Endothelial cell of umbilical vein (primary cell): ENCODE measurements around the gene NCBP1.

ENCODE experiments used
- JUN ChIP-seq: IDR thresholded peaks from 2 replicates; pipeline ENCODE4 v1.6.1; 2011; ENCODE audit warnings: borderline replicate concordance, low read depth; ENCODE audit not compliant: insufficient read length, insufficient read depth
- POLR2A ChIP-seq: IDR thresholded peaks from 2 replicates; pipeline ENCODE4 v1.6.1; 2012; ENCODE audit warnings: low read depth, mild to moderate bottlenecking, control low read depth, low read length
- TF ChIP-seq, protein P1 (sequence below), 2 donors: IDR thresholded peaks; 1 replicate in 1 of 2; 2 replicates in 1 of 2; pipeline ENCODE4 v1.5.1; 2011; ENCODE audit warnings: low read length in 2 of 2, mild to moderate bottlenecking in 2 of 2, moderate library complexity in 2 of 2, control low read depth in 1 of 2, inconsistent platforms in 1 of 2, low read depth in 1 of 2; ENCODE audit not compliant: insufficient read depth in 1 of 2; ENCODE audit errors: extremely low read depth in 1 of 2

DNA sequence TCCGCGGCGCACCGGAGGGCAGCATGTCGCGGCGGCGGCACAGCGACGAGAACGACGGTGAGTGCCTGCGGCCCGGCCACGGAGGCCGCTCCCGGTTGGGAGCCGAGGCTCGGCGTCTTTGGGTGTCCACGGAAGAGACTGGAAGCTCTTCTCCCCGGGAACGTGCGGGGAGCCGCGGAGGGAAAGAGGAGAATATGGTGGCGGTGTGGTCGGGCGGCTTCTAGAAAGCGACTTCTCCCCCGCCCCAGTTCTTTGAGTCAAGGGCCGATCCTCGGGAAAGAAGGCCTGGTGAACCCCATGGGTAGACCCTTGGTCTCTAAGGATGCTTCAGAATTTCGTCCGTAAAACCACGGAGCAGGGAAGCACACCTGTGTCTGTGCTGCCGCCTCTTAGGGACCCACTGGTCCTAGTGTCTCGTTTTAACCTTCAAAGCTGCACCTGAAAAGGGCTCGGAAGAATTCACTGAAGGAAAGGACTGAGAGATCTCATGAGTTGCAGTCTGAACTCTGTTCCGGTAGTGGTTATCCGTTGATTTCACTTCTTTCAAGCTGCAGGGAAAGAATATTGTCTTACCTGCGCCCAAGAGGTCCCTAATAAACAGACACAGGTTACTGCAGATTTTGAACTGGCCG lies 354 bp downstream of the NCBP1 start:
- TF ChIP-seq, protein P1, sequence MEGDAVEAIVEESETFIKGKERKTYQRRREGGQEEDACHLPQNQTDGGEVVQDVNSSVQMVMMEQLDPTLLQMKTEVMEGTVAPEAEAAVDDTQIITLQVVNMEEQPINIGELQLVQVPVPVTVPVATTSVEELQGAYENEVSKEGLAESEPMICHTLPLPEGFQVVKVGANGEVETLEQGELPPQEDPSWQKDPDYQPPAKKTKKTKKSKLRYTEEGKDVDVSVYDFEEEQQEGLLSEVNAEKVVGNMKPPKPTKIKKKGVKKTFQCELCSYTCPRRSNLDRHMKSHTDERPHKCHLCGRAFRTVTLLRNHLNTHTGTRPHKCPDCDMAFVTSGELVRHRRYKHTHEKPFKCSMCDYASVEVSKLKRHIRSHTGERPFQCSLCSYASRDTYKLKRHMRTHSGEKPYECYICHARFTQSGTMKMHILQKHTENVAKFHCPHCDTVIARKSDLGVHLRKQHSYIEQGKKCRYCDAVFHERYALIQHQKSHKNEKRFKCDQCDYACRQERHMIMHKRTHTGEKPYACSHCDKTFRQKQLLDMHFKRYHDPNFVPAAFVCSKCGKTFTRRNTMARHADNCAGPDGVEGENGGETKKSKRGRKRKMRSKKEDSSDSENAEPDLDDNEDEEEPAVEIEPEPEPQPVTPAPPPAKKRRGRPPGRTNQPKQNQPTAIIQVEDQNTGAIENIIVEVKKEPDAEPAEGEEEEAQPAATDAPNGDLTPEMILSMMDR (IDR thresholded peaks at IDR 0.05; ENCODE audit: extremely low read depth in 1 of 2, insufficient read depth in 1 of 2, low read depth in 1 of 2, low read length in 2 of 2), result no peak
- TF ChIP-seq JUN, result no peak
- no peak for TF ChIP-seq POLR2A
